ENCODE measurements around the gene WAC.
A peak's percentile ranks its signal among the peaks of the same experiment; 100 is the strongest.
"Not testable (repeated sequence)": the region's sequence is repeated elsewhere in the genome, so short reads cannot be mapped to it uniquely, and the experiment has no call there.

WAC gene

GRCh38 chr10:28640551-28640950 is 107.6 kb downstream of the WAC start:
- H3K4me3 ChIP-seq (ENCODE audit: low read depth, low read length): no peak overlapping the region
- no peak for TF ChIP-seq CTCF (IDR thresholded peaks at IDR 0.05; ENCODE audit: borderline replicate concordance, insufficient read depth, low read depth, low read length)

- H3K4me3 ChIP-seq (ENCODE audit: low read depth, low read length): no peak overlapping the region
- no peak for TF ChIP-seq CTCF (IDR thresholded peaks at IDR 0.05; ENCODE audit: borderline replicate concordance, insufficient read depth, low read depth, low read length)
Observed at GRCh38 chr10:28644647-28645046, 111.7 kb downstream of the WAC start.

GRCh38 chr10:28652106-28652505 is 119.2 kb downstream of the WAC start:
- no peak overlapping the region for H3K4me3 ChIP-seq (ENCODE audit: low read depth, low read length)
- no peak for TF ChIP-seq CTCF (IDR thresholded peaks at IDR 0.05; ENCODE audit: borderline replicate concordance, insufficient read depth, low read depth, low read length)

- no peak overlapping the region for H3K4me3 ChIP-seq (ENCODE audit: low read depth, low read length)
- TF ChIP-seq CTCF (IDR thresholded peaks at IDR 0.05; ENCODE audit: borderline replicate concordance, insufficient read depth, low read depth, low read length): no peak
Observed at GRCh38 chr10:28652703-28653102, 119.8 kb downstream of the WAC start.

GRCh38 chr10:28658824-28659223 is 125.9 kb downstream of the WAC start:
- not testable (repeated sequence) for H3K4me3 ChIP-seq (ENCODE audit: low read depth, low read length)

GRCh38 chr10:28661035-28661434 is 128.1 kb downstream of the WAC start:
- H3K4me3 ChIP-seq (ENCODE audit: low read depth, low read length): no peak overlapping the region
- TF ChIP-seq CTCF (IDR thresholded peaks at IDR 0.05; ENCODE audit: borderline replicate concordance, insufficient read depth, low read depth, low read length): no peak

- peak; percentile 88 for TF ChIP-seq CTCF (IDR thresholded peaks at IDR 0.05; ENCODE audit: borderline replicate concordance, insufficient read depth, low read depth, low read length)
- no peak overlapping the region for H3K4me3 ChIP-seq (ENCODE audit: low read depth, low read length)
Observed at GRCh38 chr10:28663576-28664368, 130.9 kb downstream of the WAC start.
